ENCODE results near the gene AMPH.
"Not testable (repeated sequence)": the region's sequence is repeated elsewhere in the genome, so short reads cannot be mapped to it uniquely, and the experiment has no call there.

- not testable (repeated sequence) for TF ChIP-seq POLR2AphosphoS5, CTCF, POLR2A (IDR thresholded peaks at IDR 0.05)
Observed at GRCh38 chr7:38342135-38342534, 289.0 kb downstream of the AMPH start.
